Measurements from ENCODE around the gene SAP30BP. TPM values are rescaled to one million over a fixed set of nuclear protein-coding genes. Genes with fewer than 3 reads are reported as not detected.
A peak's percentile ranks its signal among the peaks of the same experiment; 100 is the strongest.

SAP30BP gene
- total and polyA plus RNA-seq, 2 donors (not counting 1 experiment from before 2014, with no cell fraction given): 143 to 148 TPM

- peak; percentile 91 for DNase-seq
- no peak overlapping the region for H3K4me3 ChIP-seq (ENCODE audit: control extremely low read depth in 1 of 5, extremely low read depth in 1 of 5, insufficient read depth in 1 of 5, low read depth in 2 of 5, low read length in 4 of 5)
- Mint-ChIP-seq H3K27me3 (peaks cover 4% of the 10 kb centered on the region), H3K4me3 (peak overlapping the region; percentile 35), H3K4me1 (peaks cover 21% of the 10 kb centered on the region), H3K9me3 (ENCODE audit: insufficient read depth) (no peaks in the 10 kb centered on the region), H3K27ac (peak overlapping the region; percentile 64)
- intact Hi-C loops (cut with micrococcal nuclease): loop anchor here (1.0 to 10.0 kb wide), 2 partner anchors 255 to 323 kb away; partner anchors contain the start of gene CDK3
- peak overlapping the region; percentile 27 for H2AFZ ChIP-seq (ENCODE audit: insufficient read depth, low read depth, low read length, poor library complexity, severe bottlenecking)
- ChIA-PET POLR2A (interaction anchor here (0.6 to 1.4 kb wide), 5 partner anchors 29 to 431 kb away, joined by 3 to 6 read pairs (median 4); partner anchors contain the start of gene SMIM5), CTCF (interaction anchor here (0.5 to 8.2 kb wide), 50 partner anchors 8 to 487 kb away, joined by 3 to 389 read pairs (median 4); partner anchors contain the start of genes FBF1, GALK1, ITGB4 and RECQL5)
- H3K27ac ChIP-seq (ENCODE audit: low read length in 2 of 2): no peak overlapping the region
- 19% methylated on average over 18 of the region's 20 CpGs for WGBS (ENCODE audit: insufficient coverage)
- H3K9ac ChIP-seq (ENCODE audit: low read length): no peak overlapping the region
- ATAC-seq (ENCODE audit: low read depth): peak; percentile 76
- TF ChIP-seq CTCF (IDR thresholded peaks at IDR 0.05): peak; percentile 86
- no peak for TF ChIP-seq EZH2 (IDR thresholded peaks at IDR 0.05; ENCODE audit: borderline replicate concordance, insufficient read depth, low read depth, low read length, poor library complexity, severe bottlenecking)
- H3K27me3 ChIP-seq (replicated peaks in 1 of 4; ENCODE audit: control extremely low read depth in 1 of 4, control insufficient read depth in 3 of 4, insufficient read depth in 4 of 4, low read length in 3 of 4): no peaks in the 10 kb centered on the region
- H4K20me1 ChIP-seq (ENCODE audit: control insufficient read depth, insufficient read depth, low read length, poor library complexity, severe bottlenecking): no peaks in the 10 kb centered on the region
- H3K79me2 ChIP-seq (ENCODE audit: control insufficient read depth, insufficient read depth, low read length): no peaks in the 10 kb centered on the region
- peaks cover 9 to 34% of the 10 kb centered on the region in 2 donors for H3K4me1 ChIP-seq (ENCODE audit: control insufficient read depth in 2 of 2, insufficient read depth in 2 of 2, low read length in 2 of 2)
- H3K36me3 ChIP-seq (replicated peaks in 1 of 2; ENCODE audit: control extremely low read depth in 1 of 2, control insufficient read depth in 1 of 2, extremely low read depth in 1 of 2, insufficient read depth in 2 of 2, low read length in 1 of 2): no peaks in the 10 kb centered on the region
- peak overlapping the region; percentile 27 for H3K4me2 ChIP-seq (replicated peaks; ENCODE audit: low read depth, low read length, poor library complexity, severe bottlenecking)
- H3K9me3 ChIP-seq (ENCODE audit: control extremely low read depth in 1 of 3, control insufficient read depth in 2 of 3, insufficient read depth in 1 of 3, low read length in 2 of 3): no peaks in the 10 kb centered on the region
These were observed 82.6 kb downstream of the SAP30BP start for GRCh38 chr17:75749545-75750389.
